K562 (cell line): ENCODE results near the gene DCAKD. TPM values are rescaled to one million over a fixed set of nuclear protein-coding genes. Genes with fewer than 3 reads are reported as not detected.
A peak's percentile ranks its signal among the peaks of the same experiment; 100 is the strongest.

ENCODE experiments used
- ARID1B ChIP-seq: fragments of 450-650 bp; IDR thresholded peaks from 2 replicates; pipeline ENCODE4 v1.6.1; 2016; ENCODE audit warnings: antibody characterized with exemption, mild to moderate bottlenecking, inconsistent platforms
- EP300 ChIP-seq: IDR thresholded peaks from 2 replicates; pipeline ENCODE4 v1.6.1; 2012; ENCODE audit warnings: low read length, improper control_type of control experiment
- ETV5 ChIP-seq: sonication (generic); formaldehyde crosslinking; IDR thresholded peaks from 2 replicates; pipeline ENCODE4 v1.4.0; 2020; ENCODE audit warnings: low read depth, mild to moderate bottlenecking, missing genetic modification reagents
- GABPB1 ChIP-seq: sonication (generic); formaldehyde crosslinking; IDR thresholded peaks from 2 replicates; pipeline ENCODE4 v1.8.0; 2022; ENCODE audit warnings: mild to moderate bottlenecking, missing genetic modification reagents
- ILF3 ChIP-seq: fragments of 450-650 bp; IDR thresholded peaks from 2 replicates; pipeline ENCODE4 v1.6.1; 2018; ENCODE audit warnings: antibody characterized with exemption, mild to moderate bottlenecking, moderate library complexity, borderline replicate concordance
- KAT2B ChIP-seq: IDR thresholded peaks from one replicate; pipeline ENCODE4 v1.6.1; 2012; ENCODE audit warnings: low read depth, mild to moderate bottlenecking, control low read depth, inconsistent platforms, low read length, moderate library complexity
- MTA2 ChIP-seq: fragments of 450-650 bp; IDR thresholded peaks from 2 replicates; pipeline ENCODE4 v1.6.1; 2016; ENCODE audit warnings: low read depth
- MTA3 ChIP-seq: fragments of 450-650 bp; formaldehyde crosslinking; IDR thresholded peaks from 2 replicates; pipeline ENCODE4 v1.6.1; 2017; ENCODE audit warnings: mild to moderate bottlenecking, borderline replicate concordance
- PCBP1 ChIP-seq: fragments of 200-400 bp; formaldehyde crosslinking; IDR thresholded peaks from 2 replicates; pipeline ENCODE4 v1.6.1; 2018; ENCODE audit warnings: mild to moderate bottlenecking, low read depth, low read length; ENCODE audit not compliant: poor library complexity, severe bottlenecking
- RBBP5 ChIP-seq: fragments of 200-600 bp; sonication (generic); IDR thresholded peaks from 2 replicates; pipeline ENCODE4 v1.6.1; 2012; ENCODE audit warnings: borderline replicate concordance, mild to moderate bottlenecking, low read length, control low read depth, inconsistent platforms; ENCODE audit not compliant: insufficient read depth, poor library complexity, severe bottlenecking
- SOX6 ChIP-seq: fragments of 450-650 bp; IDR thresholded peaks from 2 replicates; pipeline ENCODE4 v1.6.1; 2014; ENCODE audit warnings: mild to moderate bottlenecking
- STAG1 ChIP-seq: sonication (generic); formaldehyde crosslinking; IDR thresholded peaks from 2 replicates; pipeline ENCODE4 v1.5.0; 2020; ENCODE audit warnings: missing genetic modification reagents, borderline replicate concordance
- ZBTB9 ChIP-seq: fragments of 450-650 bp; formaldehyde crosslinking; IDR thresholded peaks from 2 replicates; pipeline ENCODE4 v1.4.0; 2020; ENCODE audit warnings: mild to moderate bottlenecking, moderate library complexity
- ZNF263 ChIP-seq: sonication (generic); formaldehyde crosslinking; IDR thresholded peaks from 2 replicates; pipeline ENCODE4 v1.8.0; 2022; ENCODE audit warnings: mild to moderate bottlenecking, missing genetic modification reagents, borderline replicate concordance
- ZNF668 ChIP-seq: fragments of 250-450 bp; sonication (Bioruptor Pico); IDR thresholded peaks from 2 replicates; pipeline ENCODE4 v1.8.0; 2022; ENCODE audit warnings: mild to moderate bottlenecking, inconsistent platforms
- polyA plus RNA-seq, 8 experiments: library from polyadenylated mRNA; depleted of rRNA in 4 of 8; stranded (reverse) in 5 of 8; unstranded in 3 of 8; fragments of >200 nt; fragmentation: Nextera tagmentation in 2 of 8; fragmentation: Illumina TruSeq in 1 of 8; extraction: Ambion mirVana in 2 of 8; extraction: Trizol in 1 of 8; gene quantifications; 2 replicates each; pipeline versions ENCODE4 v1.2.1 to v1.2.3, GENCODE V29; 2011 to 2014; ENCODE audit warnings: inconsistent platforms in 1 of 8, missing spikeins in 1 of 8
- total RNA-seq, 7 experiments: library from RNA; depleted of rRNA in 6 of 7; stranded (reverse); fragments of >200 nt in 6 of 7; fragmentation: Illumina TruSeq in 2 of 7; extraction: Trizol in 2 of 7; gene quantifications; 2 replicates each; pipeline versions ENCODE4 v1.2.1 to v1.2.3, GENCODE V29; 2011 to 2021; ENCODE audit warnings: low replicate concordance in 1 of 7
- TF ChIP-seq, protein P1 (sequence below): fragments of 250-450 bp; sonication (Bioruptor Pico); IDR thresholded peaks from 2 replicates; pipeline ENCODE4 v1.4.0; 2020; ENCODE audit warnings: mild to moderate bottlenecking, moderate library complexity
- TF ChIP-seq, protein P2 (sequence below), 2 experiments: fragments of 450-650 bp; conservative IDR thresholded peaks; 2 replicates each; pipeline ENCODE4 v1.6.1; 2017; ENCODE audit warnings: mild to moderate bottlenecking in 2 of 2, moderate library complexity in 2 of 2

DCAKD gene
- total and polyA plus RNA-seq, 9 of the 15 experiments (the other 6 are each of a cell fraction or from before 2014, with no cell fraction given), result 7.9 to 35.5 (median 21.4) TPM

DNA sequence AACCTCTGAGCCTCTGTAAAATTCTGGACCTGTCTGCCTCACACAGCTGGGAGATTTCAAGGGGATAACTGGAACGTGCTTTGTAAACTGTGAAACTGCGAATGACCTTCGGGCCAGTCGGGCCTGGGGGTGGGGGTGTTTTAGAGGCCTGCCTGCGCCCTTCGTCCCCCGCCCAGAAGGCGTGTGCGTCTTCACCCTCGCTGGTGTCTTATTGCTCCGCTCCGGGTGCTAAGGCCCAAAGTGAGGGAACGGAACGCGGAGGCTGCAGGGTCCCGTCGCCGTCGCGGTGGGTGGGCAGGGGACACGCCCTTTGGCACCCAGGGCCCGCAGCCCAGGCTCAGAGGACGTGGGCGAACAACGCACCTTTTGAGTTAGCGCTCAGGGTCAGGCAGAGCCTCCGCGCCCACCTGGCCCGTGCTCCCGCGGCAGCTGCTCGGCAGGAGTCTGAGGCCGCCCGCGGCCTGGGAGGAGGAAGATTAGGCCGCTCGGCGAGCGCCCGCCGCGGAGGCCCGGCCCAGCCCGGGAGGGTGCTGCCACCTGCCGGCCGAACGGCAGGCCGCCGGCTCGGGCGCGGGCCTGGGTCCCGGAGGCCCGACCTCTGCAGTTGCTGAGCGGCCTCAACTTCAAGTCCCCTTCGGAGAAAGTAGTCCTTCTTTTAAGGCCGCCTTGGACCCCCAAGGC is 29.7 kb downstream of the DCAKD start (continued):
- TF ChIP-seq PCBP1 (peak; percentile 76), ZNF668 (0 out of 2 replicates have a peak, but pooled peaks have one; percentile 24), ILF3 (0 out of 2 replicates have a peak, but pooled peaks have one; percentile 54), KAT2B (no peak), RBBP5 (peak; percentile 38), ZNF263 (peak; percentile 92), MTA3 (peak; percentile 70; the same call in 1 of the 2 replicates), STAG1 (no peak), MTA2 (no peak), SOX6 (peak; percentile 42; the same call in 1 of the 2 replicates), ARID1B (peak; percentile 40; the same call in 1 of the 2 replicates), ZBTB9 (CRISPR knock-in tag) (peak; percentile 61; the same call in 1 of the 2 replicates), ETV5 (CRISPR knock-in tag) (peak; percentile 71; the same call in 1 of the 2 replicates), GABPB1 (CRISPR knock-in tag) (peak; percentile 53; the same call in 1 of the 2 replicates), EP300 (no peak)
- TF ChIP-seq, protein P1, sequence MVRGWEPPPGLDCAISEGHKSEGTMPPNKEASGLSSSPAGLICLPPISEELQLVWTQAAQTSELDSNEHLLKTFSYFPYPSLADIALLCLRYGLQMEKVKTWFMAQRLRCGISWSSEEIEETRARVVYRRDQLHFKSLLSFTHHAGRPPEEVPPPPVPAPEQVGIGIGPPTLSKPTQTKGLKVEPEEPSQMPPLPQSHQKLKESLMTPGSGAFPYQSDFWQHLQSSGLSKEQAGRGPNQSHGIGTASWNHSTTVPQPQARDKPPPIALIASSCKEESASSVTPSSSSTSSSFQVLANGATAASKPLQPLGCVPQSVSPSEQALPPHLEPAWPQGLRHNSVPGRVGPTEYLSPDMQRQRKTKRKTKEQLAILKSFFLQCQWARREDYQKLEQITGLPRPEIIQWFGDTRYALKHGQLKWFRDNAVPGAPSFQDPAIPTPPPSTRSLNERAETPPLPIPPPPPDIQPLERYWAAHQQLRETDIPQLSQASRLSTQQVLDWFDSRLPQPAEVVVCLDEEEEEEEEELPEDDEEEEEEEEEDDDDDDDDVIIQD (CRISPR knock-in tag), result peak; percentile 51; the same call in 1 of the 2 replicates
- TF ChIP-seq, protein P2, sequence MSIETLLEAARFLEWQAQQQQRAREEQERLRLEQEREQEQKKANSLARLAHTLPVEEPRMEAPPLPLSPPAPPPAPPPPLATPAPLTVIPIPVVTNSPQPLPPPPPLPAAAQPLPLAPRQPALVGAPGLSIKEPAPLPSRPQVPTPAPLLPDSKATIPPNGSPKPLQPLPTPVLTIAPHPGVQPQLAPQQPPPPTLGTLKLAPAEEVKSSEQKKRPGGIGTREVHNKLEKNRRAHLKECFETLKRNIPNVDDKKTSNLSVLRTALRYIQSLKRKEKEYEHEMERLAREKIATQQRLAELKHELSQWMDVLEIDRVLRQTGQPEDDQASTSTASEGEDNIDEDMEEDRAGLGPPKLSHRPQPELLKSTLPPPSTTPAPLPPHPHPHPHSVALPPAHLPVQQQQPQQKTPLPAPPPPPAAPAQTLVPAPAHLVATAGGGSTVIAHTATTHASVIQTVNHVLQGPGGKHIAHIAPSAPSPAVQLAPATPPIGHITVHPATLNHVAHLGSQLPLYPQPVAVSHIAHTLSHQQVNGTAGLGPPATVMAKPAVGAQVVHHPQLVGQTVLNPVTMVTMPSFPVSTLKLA (conservative IDR thresholded peaks at IDR 0.05), result peak in 1 of 2 experiments; percentile 35; a peak in 1 of 4 replicates
